OCI-LY3 (cell line): ENCODE measurements around the gene DNAJC21.

Source experiments
- H2AFZ ChIP-seq: fragments of 200-600, 300-600 bp; shearing (Covaris generic); 2 replicates; pipeline ENCODE4 v1.6.0; 2014; ENCODE audit warnings: antibody characterized with exemption, low read depth, low read length
- H3K27ac ChIP-seq: fragments of 200-600, 300-600 bp; sonication (generic); 2 replicates; pipeline ENCODE4 v1.5.1; 2014; ENCODE audit warnings: mild to moderate bottlenecking, low read length, moderate library complexity, mixed read lengths
- H3K27me3 ChIP-seq: fragments of 200-600, 300-600 bp; sonication (generic); 2 replicates; pipeline ENCODE4 v1.6.1; 2014; ENCODE audit warnings: low read depth, low read length, mixed read lengths
- H3K36me3 ChIP-seq: fragments of 200-600, 300-600 bp; sonication (generic); replicated peaks from 2 replicates; pipeline ENCODE3; 2014; ENCODE audit warnings: low read depth, low read length, mixed read lengths
- H3K4me1 ChIP-seq: fragments of 300-600, 200-600 bp; sonication (generic); 2 replicates; pipeline ENCODE4 v1.6.1; 2014; ENCODE audit warnings: low read length, mixed read lengths
- H3K4me2 ChIP-seq: fragments of 200-600, 300-600 bp; sonication (generic); 2 replicates; pipeline ENCODE4 v1.6.1; 2014; ENCODE audit warnings: low read length, mixed read lengths
- H3K4me3 ChIP-seq: fragments of 300-600, 200-600 bp; sonication (generic); 2 replicates; pipeline ENCODE4 v1.5.1; 2014; ENCODE audit warnings: antibody characterized with exemption, mild to moderate bottlenecking, low read length, moderate library complexity
- H3K79me2 ChIP-seq: fragments of 300-600, 200-600 bp; shearing (Covaris generic); 2 replicates; pipeline ENCODE4 v1.6.1; 2014; ENCODE audit warnings: mild to moderate bottlenecking, low read length, mixed read lengths
- H3K9ac ChIP-seq: fragments of 300-600, 200-600 bp; shearing (Covaris generic); 2 replicates; pipeline ENCODE4 v1.6.0; 2014; ENCODE audit warnings: mild to moderate bottlenecking, low read length, moderate library complexity
- H3K9me3 ChIP-seq: fragments of 200-600, 300-600 bp; shearing (Covaris generic); 2 replicates; pipeline ENCODE4 v1.6.1; 2014; ENCODE audit warnings: low read length, mixed read lengths; ENCODE audit not compliant: insufficient read depth
- H4K20me1 ChIP-seq: fragments of 200-600, 300-600 bp; sonication (generic); 2 replicates; pipeline ENCODE4 v1.6.1; 2016; ENCODE audit warnings: low read length, mixed read lengths; ENCODE audit not compliant: insufficient read depth
- EZH2phosphoT487 ChIP-seq: fragments of 200-600 bp; shearing (Covaris generic); IDR thresholded peaks from 2 replicates; pipeline ENCODE4 v1.6.1; 2018; ENCODE audit warnings: antibody characterized with exemption, mixed run types, low read depth
- TF ChIP-seq, protein P1 (sequence below): fragments of 200-600, 300-600 bp; sonication (generic); IDR thresholded peaks from 2 replicates; pipeline ENCODE4 v1.5.1; 2014; ENCODE audit warnings: antibody characterized with exemption, low read length, low read depth

DNAJC21 gene

DNA sequence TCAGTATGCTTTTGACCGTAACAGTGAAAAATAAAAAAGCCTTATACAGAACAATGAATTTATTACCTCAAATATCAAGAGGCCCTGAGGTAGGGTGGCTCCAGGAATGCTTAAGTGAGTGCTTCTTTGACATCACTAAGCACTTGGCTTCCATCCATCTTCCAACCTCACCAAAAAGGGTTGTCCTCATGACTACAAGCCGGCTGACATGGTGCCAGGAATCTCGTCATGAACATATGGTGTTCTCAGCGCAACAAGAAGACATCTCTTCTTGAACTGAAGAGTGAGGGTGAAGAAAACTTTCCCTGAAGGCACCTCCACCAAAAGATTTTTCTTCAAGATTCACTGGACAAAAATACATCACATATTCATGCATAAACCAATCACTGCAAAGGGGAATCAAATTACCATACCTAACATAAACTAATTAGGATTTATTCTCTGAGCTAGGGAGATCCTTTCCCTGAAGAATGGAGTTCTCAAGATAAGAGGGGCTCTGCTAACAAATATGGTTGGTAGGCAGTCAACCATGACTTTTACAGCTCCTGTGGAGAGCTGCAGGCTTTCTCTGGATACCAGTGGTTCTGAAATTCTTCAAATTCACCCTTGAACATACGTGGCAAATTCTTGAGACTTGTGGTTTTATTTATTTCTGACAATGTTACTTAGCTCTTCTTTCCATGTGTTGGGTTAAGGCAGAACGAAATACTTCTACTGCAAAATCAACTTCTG lies 68.9 kb downstream of the DNAJC21 start:
- H2AFZ ChIP-seq = no peak overlapping the region
- H3K4me2 ChIP-seq = no peak overlapping the region
- peaks cover 23% of the 10 kb centered on the region for H3K4me1 ChIP-seq
- TF ChIP-seq, protein P1, sequence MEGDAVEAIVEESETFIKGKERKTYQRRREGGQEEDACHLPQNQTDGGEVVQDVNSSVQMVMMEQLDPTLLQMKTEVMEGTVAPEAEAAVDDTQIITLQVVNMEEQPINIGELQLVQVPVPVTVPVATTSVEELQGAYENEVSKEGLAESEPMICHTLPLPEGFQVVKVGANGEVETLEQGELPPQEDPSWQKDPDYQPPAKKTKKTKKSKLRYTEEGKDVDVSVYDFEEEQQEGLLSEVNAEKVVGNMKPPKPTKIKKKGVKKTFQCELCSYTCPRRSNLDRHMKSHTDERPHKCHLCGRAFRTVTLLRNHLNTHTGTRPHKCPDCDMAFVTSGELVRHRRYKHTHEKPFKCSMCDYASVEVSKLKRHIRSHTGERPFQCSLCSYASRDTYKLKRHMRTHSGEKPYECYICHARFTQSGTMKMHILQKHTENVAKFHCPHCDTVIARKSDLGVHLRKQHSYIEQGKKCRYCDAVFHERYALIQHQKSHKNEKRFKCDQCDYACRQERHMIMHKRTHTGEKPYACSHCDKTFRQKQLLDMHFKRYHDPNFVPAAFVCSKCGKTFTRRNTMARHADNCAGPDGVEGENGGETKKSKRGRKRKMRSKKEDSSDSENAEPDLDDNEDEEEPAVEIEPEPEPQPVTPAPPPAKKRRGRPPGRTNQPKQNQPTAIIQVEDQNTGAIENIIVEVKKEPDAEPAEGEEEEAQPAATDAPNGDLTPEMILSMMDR = no peak
- no peak for TF ChIP-seq EZH2phosphoT487
- H3K9ac ChIP-seq = no peak overlapping the region
- H3K27ac ChIP-seq = no peak overlapping the region
- peaks cover 20% of the 10 kb centered on the region for H3K27me3 ChIP-seq
- H3K36me3 ChIP-seq = no peaks in the 10 kb centered on the region
- H3K4me3 ChIP-seq = no peak overlapping the region
- H4K20me1 ChIP-seq = no peaks in the 10 kb centered on the region
- no peaks in the 10 kb centered on the region for H3K9me3 ChIP-seq
- no peaks in the 10 kb centered on the region for H3K79me2 ChIP-seq

DNA sequence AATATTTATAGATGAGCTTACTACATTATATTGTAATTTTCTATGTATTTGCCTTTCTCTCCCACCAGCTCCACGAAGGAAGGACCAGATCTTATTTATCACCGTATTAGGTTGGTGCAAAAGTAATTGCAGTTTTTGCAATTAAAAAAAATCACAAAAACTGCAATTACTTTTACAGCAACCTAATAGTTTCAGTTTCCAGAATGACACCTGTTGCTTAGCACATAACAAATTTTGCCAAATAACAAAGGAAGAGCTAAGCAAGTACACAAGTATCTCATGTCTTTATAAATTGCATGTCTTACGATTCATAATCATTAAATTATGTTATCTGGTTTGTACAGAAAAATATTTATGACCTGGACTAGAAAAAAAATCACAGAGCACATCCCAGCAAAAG lies 72.5 kb downstream of the DNAJC21 start:
- no peak overlapping the region for H3K4me3 ChIP-seq
- no peak overlapping the region for H2AFZ ChIP-seq
- H3K9me3 ChIP-seq = no peaks in the 10 kb centered on the region
- H3K4me1 ChIP-seq = peaks cover 28% of the 10 kb centered on the region
- peak overlapping the region; percentile 0; the same call in 1 of the 2 replicates for H3K4me2 ChIP-seq
- no peaks in the 10 kb centered on the region for H3K79me2 ChIP-seq
- no peaks in the 10 kb centered on the region for H3K27me3 ChIP-seq
- H4K20me1 ChIP-seq = no peaks in the 10 kb centered on the region
- no peak overlapping the region for H3K9ac ChIP-seq
- TF ChIP-seq EZH2phosphoT487 = no peak
- TF ChIP-seq, protein P1 = no peak
- no peaks in the 10 kb centered on the region for H3K36me3 ChIP-seq
- no peak overlapping the region for H3K27ac ChIP-seq

- no peak for TF ChIP-seq EZH2phosphoT487
- TF ChIP-seq, protein P1 = peak; percentile 19
- Histone ChIP-seq H3K27me3 (no peaks in the 10 kb centered on the region), H3K9me3 (no peaks in the 10 kb centered on the region), H3K79me2 (no peaks in the 10 kb centered on the region), H3K27ac (no peak overlapping the region), H3K4me3 (no peak overlapping the region), H4K20me1 (no peaks in the 10 kb centered on the region), H3K4me2 (peak overlapping the region; percentile 0; the same call in 1 of the 2 replicates), H2AFZ (no peak overlapping the region), H3K36me3 (no peaks in the 10 kb centered on the region), H3K4me1 (peaks cover 28% of the 10 kb centered on the region), H3K9ac (no peak overlapping the region)
Observed at GRCh38 chr5:35002459-35002858, 73.1 kb downstream of the DNAJC21 start.

DNA sequence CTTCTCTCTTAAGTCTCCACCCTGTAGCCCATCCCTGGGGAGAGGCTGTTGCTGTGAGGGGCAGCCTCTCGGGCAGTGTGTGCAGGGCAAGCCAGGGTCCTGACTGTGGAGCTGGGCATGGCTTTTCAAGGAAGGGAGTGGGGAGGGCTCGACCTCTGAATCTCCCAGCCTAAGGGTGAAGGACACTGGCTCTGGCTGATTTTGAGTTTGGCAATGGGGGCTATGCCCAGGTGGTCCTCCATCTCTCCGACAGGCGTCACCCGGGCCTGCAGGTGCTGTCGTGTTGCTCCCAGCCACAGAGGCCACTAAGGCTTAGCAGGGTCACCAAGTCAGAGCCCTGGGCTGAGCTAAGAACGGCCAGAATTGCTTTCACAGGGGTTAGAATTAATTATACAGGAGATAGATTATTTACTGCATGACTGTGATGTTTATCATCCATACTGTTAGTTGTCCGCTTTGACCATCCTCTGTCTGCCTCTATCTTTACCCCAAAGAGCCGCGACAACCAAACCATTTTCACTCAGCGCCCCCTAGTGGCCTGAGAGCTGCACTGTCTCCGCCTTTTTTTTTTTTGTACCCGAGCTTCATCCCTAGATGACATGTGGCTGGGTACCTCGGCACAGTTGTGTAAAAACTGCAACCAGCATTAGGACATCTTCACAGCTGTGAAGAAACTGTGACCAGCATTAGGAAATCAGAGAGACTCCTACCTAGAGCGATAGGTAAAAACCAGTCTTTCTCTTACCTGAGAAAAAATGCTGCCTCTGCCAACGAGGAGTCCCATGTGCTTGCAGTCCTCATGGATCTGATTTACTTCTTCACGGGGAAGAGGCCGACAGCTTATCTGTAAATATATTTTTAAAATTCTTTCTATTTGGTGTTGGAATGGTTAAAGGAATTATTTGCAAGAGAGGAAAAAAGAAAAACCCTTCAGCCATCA lies 73.9 kb downstream of the DNAJC21 start:
- H3K4me3 ChIP-seq = peak overlapping the region; percentile 62
- H3K27ac ChIP-seq = no peak overlapping the region
- H3K9me3 ChIP-seq = no peaks in the 10 kb centered on the region
- peaks cover 28% of the 10 kb centered on the region for H3K4me1 ChIP-seq
- 0 out of 2 replicates have a peak overlapping the region, but pooled peaks have one; percentile 27 for H3K9ac ChIP-seq
- H2AFZ ChIP-seq = peak overlapping the region; percentile 79; the same call in 1 of the 2 replicates
- no peaks in the 10 kb centered on the region for H3K27me3 ChIP-seq
- TF ChIP-seq EZH2phosphoT487 = no peak
- TF ChIP-seq, protein P1 = peak; percentile 79
- no peaks in the 10 kb centered on the region for H3K79me2 ChIP-seq
- no peaks in the 10 kb centered on the region for H4K20me1 ChIP-seq
- H3K36me3 ChIP-seq = no peaks in the 10 kb centered on the region
- H3K4me2 ChIP-seq = peak overlapping the region; percentile 85
